Effector CD8-positive, alpha-beta T cell (primary cell): ENCODE results near the gene ANO2.
"Not testable (repeated sequence)": the region's sequence is repeated elsewhere in the genome, so short reads cannot be mapped to it uniquely, and the experiment has no call there.

Experiments used
- DNase-seq: peaks from one replicate; lab custom pipeline; 2025; lab: John Stamatoyannopoulos, UW

The ANO2 gene

DNA sequence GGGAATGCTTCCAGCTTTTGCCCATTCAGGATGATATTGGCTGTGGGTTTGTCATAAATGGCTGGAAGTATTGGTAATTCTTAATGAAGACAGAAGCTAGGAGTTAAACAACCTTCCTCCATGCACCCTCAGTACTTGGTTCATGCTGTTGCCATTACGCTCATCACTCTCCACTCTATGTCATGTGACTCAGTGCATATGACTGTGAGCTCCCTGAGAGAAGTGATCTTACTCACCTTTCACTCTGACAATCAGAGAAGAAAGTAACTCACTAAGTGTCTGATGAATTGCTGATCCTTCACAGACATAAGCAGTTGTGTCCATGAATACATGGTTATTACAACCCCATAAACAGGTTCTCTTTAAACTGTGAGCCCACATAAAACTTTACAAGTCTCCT is 275.4 kb downstream of the ANO2 start:
- DNase-seq: not testable (repeated sequence)

DNA sequence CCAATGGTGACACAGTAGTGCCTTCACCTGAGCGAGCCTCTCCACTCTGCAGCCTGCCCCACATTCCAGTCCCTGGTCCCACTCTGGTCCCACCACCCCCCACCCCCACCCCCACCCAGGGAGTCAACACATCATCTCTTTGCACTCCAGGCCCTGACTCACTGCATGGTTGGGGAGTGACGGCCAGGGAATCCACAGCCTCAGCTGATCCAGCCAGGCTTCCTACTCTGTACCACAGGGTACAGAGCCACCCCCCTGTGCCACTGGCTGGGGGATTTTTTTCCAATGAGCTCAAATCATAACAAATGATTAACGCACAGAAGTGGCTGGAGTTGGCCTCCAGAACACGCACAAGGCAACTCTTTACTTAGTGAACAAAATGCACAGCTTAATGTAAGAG is 279.4 kb downstream of the ANO2 start:
- DNase-seq: no peak

GRCh38 chr12:5661811-5662210 is 283.2 kb downstream of the ANO2 start:
- DNase-seq: no peak

DNA sequence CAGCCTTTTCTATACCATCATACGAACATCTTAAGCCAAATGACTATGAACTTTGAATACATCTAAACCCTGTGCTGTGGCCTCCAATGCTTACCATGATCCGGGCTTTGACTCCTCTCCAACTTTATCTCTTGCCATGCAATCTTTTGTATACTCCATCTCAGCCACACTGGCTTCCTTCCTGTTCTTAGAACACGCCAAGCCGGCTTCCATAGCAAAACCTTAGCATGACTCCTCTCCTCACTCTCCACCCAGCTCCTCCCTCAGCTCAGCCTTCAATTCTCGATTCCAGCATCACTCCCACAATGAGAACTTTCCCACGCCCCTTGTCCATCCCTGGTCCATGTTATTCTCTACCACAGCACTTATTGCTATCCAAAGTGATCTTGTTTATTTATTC is 284.8 kb downstream of the ANO2 start:
- no peak for DNase-seq

DNA sequence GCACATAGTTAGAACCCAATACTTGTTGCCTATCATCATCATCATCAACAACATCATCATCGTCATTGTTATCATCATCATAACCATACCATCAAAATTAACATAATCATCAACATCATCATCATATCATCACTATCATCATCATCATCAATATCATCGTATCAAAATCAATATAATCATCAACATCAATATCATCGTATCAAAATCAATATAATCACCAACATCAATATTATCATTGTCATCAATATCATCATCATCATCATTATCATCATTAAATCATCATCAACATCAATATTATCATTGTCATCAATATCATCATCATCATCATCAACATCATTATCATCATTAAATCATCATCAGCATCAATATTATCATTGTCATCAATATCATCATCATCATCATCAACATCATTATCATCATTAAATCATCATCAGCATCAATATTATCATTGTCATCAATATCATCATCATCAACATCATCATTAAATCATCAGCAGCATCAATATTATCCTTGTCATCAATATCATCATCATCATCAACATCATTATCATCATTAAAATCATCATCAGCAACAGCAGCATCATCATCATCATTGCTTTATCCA is 286.6 kb downstream of the ANO2 start:
- not testable (repeated sequence) for DNase-seq

- no peak for DNase-seq
Measured at GRCh38 chr12:5656836-5657235, 288.2 kb downstream of the ANO2 start.

- no peak for DNase-seq
Measured at GRCh38 chr12:5655120-5655519, 289.9 kb downstream of the ANO2 start.

- DNase-seq: no peak
Measured at GRCh38 chr12:5654019-5654418, 291.0 kb downstream of the ANO2 start.

DNA sequence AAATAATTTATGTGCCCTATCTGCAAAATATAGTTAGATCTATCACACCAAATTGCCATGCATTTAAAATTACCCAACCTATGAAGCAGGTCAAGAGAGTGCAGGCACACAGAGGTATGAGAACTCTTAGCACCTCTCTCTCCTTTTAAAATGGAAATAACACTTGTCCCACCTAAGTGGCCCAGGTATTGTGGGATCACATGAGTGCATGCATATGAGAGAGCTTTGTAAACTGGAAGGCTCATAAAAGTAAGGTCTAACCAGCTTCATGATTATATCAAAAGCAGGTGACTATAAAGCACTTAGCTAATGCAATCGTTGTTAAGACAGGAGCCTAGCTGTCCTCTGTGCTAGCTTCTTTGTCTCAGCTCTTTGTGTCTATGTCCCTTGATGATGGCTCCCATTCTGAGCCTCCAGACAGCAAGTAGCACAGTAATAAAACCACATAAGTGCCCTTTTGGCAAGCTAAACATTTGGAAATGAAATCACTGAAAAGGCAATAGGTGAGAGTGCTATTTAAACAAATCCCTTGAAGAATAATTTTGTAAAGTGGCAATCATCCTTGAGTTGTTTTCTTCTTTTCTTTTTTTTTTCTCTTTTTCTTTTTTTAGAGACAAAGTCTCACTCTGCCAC is 294.1 kb downstream of the ANO2 start:
- no peak for DNase-seq

GRCh38 chr12:5650281-5650680 is 294.8 kb downstream of the ANO2 start:
- no peak for DNase-seq

DNA sequence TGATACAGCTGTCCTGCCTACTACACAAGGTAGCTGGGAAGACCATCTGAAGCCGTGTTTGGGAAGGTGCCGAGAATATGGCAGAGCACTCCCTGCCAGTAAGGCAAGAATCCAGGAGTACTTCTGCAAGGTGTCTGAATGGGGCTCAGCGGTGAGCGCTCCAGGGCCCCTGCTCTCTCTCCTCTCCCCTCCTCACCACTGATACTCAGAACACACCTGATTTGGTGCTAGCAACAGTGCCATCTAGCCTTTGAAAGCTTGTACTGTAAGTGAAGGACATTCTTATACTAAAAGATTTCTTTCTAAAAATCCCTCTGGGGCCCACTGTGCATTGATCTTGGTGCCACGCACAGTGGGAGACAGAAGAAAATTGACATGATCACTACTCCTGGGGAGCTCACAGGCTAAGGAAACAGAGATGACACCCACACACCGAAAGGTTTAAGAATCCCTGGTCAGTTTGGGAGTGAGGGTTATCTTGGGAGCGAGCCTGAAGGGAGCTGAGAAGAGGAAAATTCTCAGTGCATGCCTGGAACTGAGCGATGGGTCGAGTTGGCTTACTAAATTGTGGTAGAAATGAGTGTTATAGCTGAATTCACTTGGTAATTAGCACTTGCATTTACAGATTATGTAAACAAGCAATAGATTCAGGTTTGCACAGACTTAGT is 296.2 kb downstream of the ANO2 start:
- no peak for DNase-seq

DNA sequence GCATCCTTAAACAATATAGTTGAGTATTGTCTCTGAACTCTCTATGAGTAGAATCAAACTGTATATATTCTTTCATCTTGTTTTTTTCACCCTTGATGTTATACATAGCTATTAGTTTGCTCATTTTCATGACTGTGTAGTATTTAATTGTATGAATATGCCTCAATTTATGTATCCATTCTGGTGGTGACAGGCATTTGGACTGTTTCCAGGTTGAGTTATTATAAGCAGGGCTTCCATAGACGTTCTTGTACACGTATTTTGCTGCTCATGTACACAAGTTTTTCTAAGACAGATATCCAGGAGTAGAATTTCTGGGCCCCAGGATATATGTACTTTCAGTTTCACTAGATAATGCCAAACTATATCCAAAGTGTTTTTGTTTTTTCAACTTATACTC is 301.8 kb downstream of the ANO2 start:
- no peak for DNase-seq

GRCh38 chr12:5637698-5638097 is 307.4 kb downstream of the ANO2 start:
- no peak for DNase-seq

GRCh38 chr12:5636907-5637306 is 308.2 kb downstream of the ANO2 start:
- DNase-seq: no peak

- DNase-seq: no peak
Measured at GRCh38 chr12:5633106-5633505, 312.0 kb downstream of the ANO2 start.

DNA sequence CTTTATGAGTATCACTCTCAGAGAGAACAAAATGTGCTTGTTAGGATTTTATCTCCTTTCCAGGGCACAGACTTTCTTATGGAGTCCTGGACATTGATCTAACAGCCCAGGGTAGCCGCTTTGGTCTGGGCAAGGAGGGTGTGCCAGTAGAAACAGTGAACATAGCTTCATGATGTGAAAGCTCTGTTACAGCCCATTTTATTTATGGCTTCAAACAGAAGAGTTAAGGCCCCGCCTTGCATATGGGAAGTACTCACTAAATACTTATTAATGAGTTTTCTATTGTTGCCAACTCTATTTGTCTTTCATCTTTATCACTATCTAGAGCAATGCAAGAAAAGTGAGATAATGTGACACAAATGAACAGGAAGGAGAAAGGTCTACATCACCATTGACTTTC is 312.6 kb downstream of the ANO2 start:
- DNase-seq: no peak

DNA sequence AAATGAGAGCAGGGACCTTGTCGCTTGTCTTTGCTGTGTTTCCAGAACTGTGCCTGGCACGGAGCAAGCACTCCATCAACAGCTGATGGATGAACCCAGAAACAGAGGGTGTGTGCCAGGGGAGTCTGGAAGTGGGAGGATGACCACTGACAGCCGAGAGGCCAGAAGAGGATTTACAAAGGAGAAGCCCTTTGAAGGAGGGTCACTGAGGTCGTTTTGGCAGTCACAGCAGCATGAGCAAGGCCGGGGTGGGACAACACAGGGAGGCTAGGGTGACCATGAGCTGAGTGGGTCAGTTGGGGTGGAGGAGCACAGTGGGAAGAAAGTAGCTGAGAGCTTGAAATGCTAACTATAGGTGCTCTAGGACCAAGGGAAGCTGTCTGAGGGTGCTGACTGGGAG is 313.6 kb downstream of the ANO2 start:
- DNase-seq: no peak

- no peak for DNase-seq
Measured at GRCh38 chr12:5630726-5631125, 314.3 kb downstream of the ANO2 start.

DNA sequence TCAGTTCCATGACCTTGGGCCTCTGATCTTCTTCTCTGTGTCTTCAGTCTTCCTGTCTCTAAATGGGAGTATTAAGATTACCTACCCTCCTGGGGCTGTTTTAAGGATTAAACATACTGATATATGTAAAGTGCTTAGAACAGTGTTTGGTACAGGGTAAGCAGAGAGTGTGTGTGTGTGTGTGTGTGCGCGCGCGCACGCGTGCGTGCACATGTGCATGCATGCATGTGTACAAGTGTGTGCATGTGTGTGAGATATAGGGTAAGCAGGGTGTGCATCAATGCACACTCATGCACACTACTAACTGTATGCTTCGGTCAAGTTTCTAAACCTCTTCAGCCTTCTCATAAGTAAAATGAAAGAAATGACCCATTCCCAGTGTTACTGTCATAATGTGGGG is 316.6 kb downstream of the ANO2 start:
- DNase-seq: no peak

DNA sequence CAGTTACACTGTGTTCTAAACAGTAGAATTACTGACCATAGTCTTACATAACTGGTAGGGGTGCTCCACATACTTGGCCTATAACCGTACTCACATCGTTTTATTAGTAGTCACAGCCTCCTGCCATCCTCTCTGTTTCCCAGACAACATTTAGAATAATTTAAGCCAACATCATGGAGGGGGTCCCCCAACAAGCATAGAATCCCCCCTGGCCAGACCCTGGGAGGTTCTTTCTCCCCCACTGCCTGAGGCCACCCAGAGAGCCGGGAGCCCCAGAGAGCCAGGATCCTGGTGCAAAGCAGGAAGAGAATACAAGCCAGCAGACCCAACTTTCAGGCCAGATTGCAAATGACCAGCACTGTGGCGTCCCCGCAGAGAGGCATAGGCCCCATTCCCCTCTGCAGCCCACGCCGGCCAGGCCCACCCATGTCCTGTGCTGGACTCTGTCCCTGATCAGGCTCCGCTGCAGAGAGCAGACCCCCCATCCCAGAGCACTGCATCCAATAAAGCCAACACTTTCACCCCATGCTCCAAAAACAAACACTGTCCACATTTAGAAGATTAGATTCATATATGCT is 317.9 kb downstream of the ANO2 start:
- no peak for DNase-seq

DNA sequence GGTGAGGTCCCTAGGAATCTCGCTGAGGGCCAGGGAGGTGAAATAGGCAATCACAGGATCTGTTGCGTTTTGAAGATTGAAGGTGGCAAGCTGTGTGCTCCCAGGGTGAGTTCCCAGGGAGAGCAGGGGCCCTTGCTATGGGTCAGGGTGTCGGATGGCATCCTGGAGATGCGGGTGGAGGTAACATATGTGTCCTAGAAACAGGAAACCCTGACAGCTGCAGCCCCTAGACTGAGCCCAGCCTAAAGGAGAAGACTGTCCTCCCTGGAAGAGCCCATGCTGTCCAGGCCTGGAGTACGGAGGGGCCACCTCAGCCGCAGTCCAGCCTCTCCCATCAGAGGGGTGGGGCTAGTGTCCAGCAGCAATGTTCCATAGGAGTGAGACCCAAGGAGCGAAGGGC is 318.9 kb downstream of the ANO2 start:
- DNase-seq: no peak

- no peak for DNase-seq
Measured at GRCh38 chr12:5624486-5625272, 320.4 kb downstream of the ANO2 start.
